GM18951 (cell line): ENCODE measurements around the gene SPATA24.
A peak's percentile ranks its signal among the peaks of the same experiment; 100 is the strongest.
"Not testable (repeated sequence)": the region's sequence is repeated elsewhere in the genome, so short reads cannot be mapped to it uniquely, and the experiment has no call there.

Experiments used
- POLR2A ChIP-seq: IDR thresholded peaks from 4 replicates; pipeline ENCODE4 v1.6.1; 2011; ENCODE audit warnings: mild to moderate bottlenecking; ENCODE audit not compliant: insufficient read length, insufficient read depth; ENCODE audit errors: extremely low read depth
- in situ Hi-C: fragments of 300-500 bp; cut with MboI; formaldehyde crosslinking; loops from one replicate; pipeline ENCODE4 v1.12.0; 2022; ENCODE audit warnings: low sequenced_read_pairs, mixed read lengths, inconsistent platforms; ENCODE audit not compliant: unreplicated experiment

SPATA24 gene

GRCh38 chr5:139388198-139388821 is 15.6 kb downstream of the SPATA24 start:
- in situ Hi-C loops: no loop called here
- no peak for TF ChIP-seq POLR2A

- TF ChIP-seq POLR2A: no peak
- in situ Hi-C loops: no loop called here
Measured at GRCh38 chr5:139387611-139388197, 16.2 kb downstream of the SPATA24 start.

GRCh38 chr5:139386956-139387355 is 16.9 kb downstream of the SPATA24 start:
- in situ Hi-C loops: not testable (repeated sequence)

DNA sequence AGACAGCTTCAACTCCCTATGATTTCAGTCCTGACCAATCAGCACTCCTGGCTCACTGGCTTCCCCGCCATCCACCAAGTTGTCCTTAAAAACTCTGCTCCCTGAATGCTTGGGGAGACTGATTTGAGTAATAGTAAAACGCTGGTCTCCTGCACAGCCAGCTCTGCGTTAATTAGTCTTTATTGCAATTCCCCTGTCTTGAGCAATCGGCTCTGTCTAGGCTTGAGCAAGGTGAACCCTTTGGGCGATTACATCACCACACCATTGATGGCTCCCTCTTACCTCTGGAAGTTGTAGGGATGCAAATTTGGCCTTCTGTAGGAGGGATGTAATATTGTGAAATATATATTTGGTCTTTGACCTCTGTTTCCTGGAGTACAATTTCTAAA is 17.8 kb downstream of the SPATA24 start:
- no peak for TF ChIP-seq POLR2A
- in situ Hi-C loops: no loop called here

- TF ChIP-seq POLR2A: peak; percentile 30
- in situ Hi-C loops: no loop called here
Measured at GRCh38 chr5:139385061-139386049, 18.5 kb downstream of the SPATA24 start.

GRCh38 chr5:139384591-139385051 is 19.3 kb downstream of the SPATA24 start:
- in situ Hi-C loops: no loop called here
- TF ChIP-seq POLR2A: peak; percentile 8

GRCh38 chr5:139383993-139384590 is 19.8 kb downstream of the SPATA24 start:
- TF ChIP-seq POLR2A: no peak
- in situ Hi-C loops: no loop called here

DNA sequence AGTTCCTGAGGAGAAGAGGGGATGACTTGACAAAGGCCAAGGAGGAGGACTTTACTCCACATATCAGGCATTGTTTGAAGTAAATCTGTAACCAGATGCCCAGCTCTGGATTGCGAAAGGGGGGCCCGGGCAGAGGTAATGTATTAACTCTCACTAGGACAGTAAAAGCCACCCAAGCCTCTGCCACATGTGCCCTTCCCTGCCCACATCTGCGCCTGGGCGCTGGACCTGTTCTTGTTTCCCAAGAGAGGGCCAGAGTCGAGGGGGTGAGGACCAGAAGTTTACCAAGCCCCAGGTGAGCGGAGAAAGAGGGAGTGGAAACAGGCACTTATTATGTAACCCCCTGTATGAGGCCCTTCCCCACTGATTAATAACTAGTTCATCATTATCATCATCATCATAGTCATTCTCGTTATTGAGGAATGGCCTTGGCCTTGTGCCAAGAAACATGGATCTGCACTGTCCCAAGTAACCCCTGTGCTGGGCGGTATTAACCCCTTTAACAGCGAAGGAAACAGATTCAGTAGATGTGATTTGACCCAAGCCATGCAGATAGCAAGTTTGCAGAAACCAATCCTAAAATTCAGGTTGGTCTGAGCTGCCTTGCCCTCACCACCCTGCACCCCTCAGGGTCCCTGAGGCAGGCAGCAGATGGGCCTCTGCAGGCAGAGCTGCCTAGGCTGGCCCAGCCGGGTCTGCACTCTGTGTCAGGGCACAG is 20.5 kb downstream of the SPATA24 start, which contains the start of gene SLC23A1:
Gene SLC23A1, minus strand, starts transcription at position 23 of the 718 bp plus-strand sequence. CDS start 44 bp downstream, outside the sequence.
- peak; percentile 7 for TF ChIP-seq POLR2A
- in situ Hi-C loops: no loop called here

GRCh38 chr5:139382807-139383206 is 21.1 kb downstream of the SPATA24 start:
- no peak for TF ChIP-seq POLR2A
- in situ Hi-C loops: no loop called here

GRCh38 chr5:139381837-139382761 is 21.8 kb downstream of the SPATA24 start:
- no peak for TF ChIP-seq POLR2A
- in situ Hi-C loops: no loop called here

DNA sequence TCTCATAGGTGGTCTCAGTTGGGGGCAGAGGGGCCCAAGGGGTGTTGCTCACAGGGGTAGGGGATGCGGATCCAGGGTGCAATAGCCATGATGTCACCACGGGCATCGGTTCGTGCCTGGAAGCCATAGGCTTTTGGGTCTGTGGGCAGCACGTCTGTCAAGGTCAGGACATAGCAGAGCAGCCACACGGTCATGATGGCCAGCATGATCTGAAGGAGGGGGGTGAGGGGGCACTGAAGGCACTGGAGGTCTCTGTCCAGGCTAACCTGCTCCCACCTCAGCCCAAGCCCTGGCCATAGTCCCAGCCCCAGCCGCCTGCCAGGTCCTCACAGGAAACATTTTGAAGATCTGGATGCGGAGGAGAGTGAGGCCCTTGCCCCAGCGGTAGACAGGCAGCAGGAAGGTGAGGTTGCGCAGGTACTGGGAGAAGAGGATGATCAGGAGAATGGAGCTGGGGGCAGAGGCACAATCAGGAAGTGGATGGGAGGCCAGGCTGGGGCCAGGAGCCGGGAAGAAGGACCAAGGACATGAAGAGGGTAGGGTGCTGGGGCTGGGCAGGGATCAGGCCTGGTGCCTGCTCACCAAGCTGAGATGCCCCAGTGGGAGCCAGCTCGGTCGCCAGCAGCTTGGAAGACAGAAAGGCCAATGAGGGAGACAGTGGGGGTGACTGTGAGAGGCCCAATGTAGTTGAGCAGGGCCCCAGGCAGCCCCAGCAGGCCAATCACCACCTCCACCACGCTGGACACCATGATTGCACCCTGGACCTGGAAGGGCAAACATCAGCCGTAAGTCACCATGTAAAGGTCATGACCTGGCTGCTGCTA is 24.1 kb downstream of the SPATA24 start:
- in situ Hi-C loops: no loop called here
- no peak for TF ChIP-seq POLR2A
